K562 (cell line): ENCODE data around the gene TACSTD2. TPM values are rescaled to one million over a fixed set of nuclear protein-coding genes. Genes with fewer than 3 reads are reported as not detected.

Experiments
- ATAC-seq: fragments of 200-7000 bp; cut with Tn5 transposase; 3 replicates; pipeline ENCODE4 v1.9.1; 2020; ENCODE audit warnings: moderate library complexity
- BruUV-seq: library from RNA; stranded (reverse); fragments of 400-500 nt; replicated peaks from 2 replicates; lab custom pipeline; 2021; lab: Mats Ljungman, UMichigan
- CTCF ChIA-PET: fragments of 300-600 bp; formaldehyde crosslinking; extraction: SDS; loops from one replicate; lab custom pipeline; 2021; ENCODE audit warnings: low intra/inter-chr PET ratio; lab: Yijun Ruan, JAX
- POLR2A ChIA-PET: fragments of 300-600, 350-650 bp; sonication (Branson Sonifier 250); formaldehyde crosslinking; extraction: SDS; loops from one replicate; lab custom pipeline; 2021; ENCODE audit warnings: antibody characterized with exemption, inconsistent platforms; lab: Yijun Ruan, JAX
- DNase-seq, 4 experiments: peaks; one replicate each; pipeline versions ENCODE4 v3.0.0 to v3.0.0-alpha.2; 2011 to 2018; ENCODE audit warnings: low spot score in 3 of 4, mixed read lengths in 3 of 4; ENCODE audit errors: extremely low read depth in 1 of 4
- FAIRE-seq: peaks from 2 replicates; lab custom pipeline; 2011; peaks lifted over from hg19 to GRCh38; lab: Jason Lieb, UNC
- H2AFZ ChIP-seq: 2 replicates; pipeline ENCODE4 v1.6.0; 2011; ENCODE audit warnings: low read depth, low read length, control low read depth, inconsistent platforms
- H3K27ac ChIP-seq: fragments of 200-600 bp; 3 replicates; pipeline ENCODE4 v1.8.0; 2011; ENCODE audit warnings: low read depth, mild to moderate bottlenecking, control low read depth, inconsistent platforms, low read length, moderate library complexity, mixed read lengths; ENCODE audit errors: extremely low read depth
- H3K27me3 ChIP-seq, 2 experiments: fragments of 300-600 bp in 1 of 2; 2 replicates in 1 of 2; 3 replicates in 1 of 2; pipeline versions ENCODE4 v1.6.0 to v1.8.0; 2011; ENCODE audit warnings: inconsistent platforms in 2 of 2, low read length in 2 of 2, mild to moderate bottlenecking in 1 of 2, mixed read lengths in 1 of 2, moderate library complexity in 1 of 2; ENCODE audit not compliant: control insufficient read depth in 2 of 2, insufficient read depth in 2 of 2
- H3K36me3 ChIP-seq: fragments of 300-600 bp; 3 replicates; pipeline ENCODE4 v1.8.0; 2011; ENCODE audit warnings: mild to moderate bottlenecking, low read length, inconsistent platforms; ENCODE audit not compliant: control insufficient read depth, insufficient read depth
- H3K4me1 ChIP-seq, 2 experiments: fragments of 200-600 bp in 1 of 2; replicated peaks in 1 of 2; 2 replicates in 1 of 2; 3 replicates in 1 of 2; pipeline versions ENCODE4 v1.5.1 to v1.8.0; 2011; ENCODE audit warnings: inconsistent platforms in 2 of 2, low read length in 2 of 2, mild to moderate bottlenecking in 1 of 2, mixed read lengths in 1 of 2, moderate library complexity in 1 of 2; ENCODE audit not compliant: control insufficient read depth in 2 of 2, insufficient read depth in 2 of 2
- H3K4me2 ChIP-seq: 2 replicates; pipeline ENCODE4 v1.6.1; 2011; ENCODE audit warnings: low read length, control low read depth, inconsistent platforms, mixed read lengths; ENCODE audit not compliant: insufficient read depth
- H3K4me3 ChIP-seq: fragments of 200-600 bp; sonication (generic), shearing (Covaris generic); 2 replicates; pipeline ENCODE4 v1.5.1; 2016; ENCODE audit warnings: control low read depth, inconsistent platforms
- H3K79me2 ChIP-seq: fragments of 200-600 bp; 3 replicates; pipeline ENCODE4 v1.8.0; 2011; ENCODE audit warnings: low read length, inconsistent platforms; ENCODE audit not compliant: control insufficient read depth, insufficient read depth
- H3K9ac ChIP-seq, 2 experiments: 2 replicates each; pipeline versions ENCODE4 v1.6.0 to v1.6.1; 2011; ENCODE audit warnings: low read depth in 2 of 2, low read length in 2 of 2, control low read depth in 1 of 2, inconsistent platforms in 1 of 2, mild to moderate bottlenecking in 1 of 2, mixed read lengths in 1 of 2; ENCODE audit not compliant: insufficient read depth in 1 of 2
- H3K9me1 ChIP-seq: one replicate; pipeline ENCODE4 v1.6.0; 2011; ENCODE audit warnings: inconsistent platforms, mild to moderate bottlenecking, low read length, moderate library complexity; ENCODE audit not compliant: control insufficient read depth, insufficient read depth
- H3K9me3 ChIP-seq: replicated peaks from 2 replicates; pipeline ENCODE4 v1.5.1; 2011; ENCODE audit warnings: low read depth, low read length, inconsistent platforms; ENCODE audit not compliant: control insufficient read depth, insufficient read depth
- H4K20me1 ChIP-seq: replicated peaks from 2 replicates; pipeline ENCODE4 v1.6.1; 2011; ENCODE audit warnings: low read length, inconsistent platforms, mixed read lengths; ENCODE audit not compliant: control insufficient read depth, insufficient read depth
- BDP1 ChIP-seq: IDR thresholded peaks from 3 replicates; pipeline ENCODE4 v1.6.1; 2011; ENCODE audit not compliant: insufficient read length, insufficient read depth
- DLX4 ChIP-seq: fragments of 250-450 bp; sonication (Bioruptor Pico); IDR thresholded peaks from 2 replicates; pipeline ENCODE4 v1.6.1; 2021; ENCODE audit warnings: mild to moderate bottlenecking
- E4F1 ChIP-seq: fragments of 250-450 bp; sonication (Bioruptor Pico); IDR thresholded peaks from 2 replicates; pipeline ENCODE4 v1.5.0; 2021; ENCODE audit warnings: mild to moderate bottlenecking, borderline replicate concordance
- RREB1 ChIP-seq: fragments of 250-450 bp; sonication (Bioruptor Pico); IDR thresholded peaks from 2 replicates; pipeline ENCODE4 v1.4.0; 2020
- THRB ChIP-seq: fragments of 450-650 bp; formaldehyde crosslinking; conservative IDR thresholded peaks from 2 replicates; pipeline ENCODE4 v1.4.0; 2022; ENCODE audit warnings: mild to moderate bottlenecking, missing genetic modification characterization
- UBTF ChIP-seq, 2 experiments: IDR thresholded peaks; 2 replicates each; pipeline ENCODE4 v1.6.1; 2012; ENCODE audit warnings: improper control_type of control experiment in 2 of 2, low read depth in 2 of 2, low read length in 2 of 2, borderline replicate concordance in 1 of 2
- WHSC1 ChIP-seq: IDR thresholded peaks from one replicate; pipeline ENCODE4 v1.6.1; 2012; ENCODE audit warnings: low read length, control low read depth, inconsistent platforms
- ZNF224 ChIP-seq: sonication (generic); formaldehyde crosslinking; IDR thresholded peaks from 2 replicates; pipeline ENCODE4 v1.8.0; 2022; ENCODE audit warnings: mild to moderate bottlenecking, missing genetic modification reagents
- ZNF311 ChIP-seq: fragments of 250-450 bp; sonication (Bioruptor Pico); IDR thresholded peaks from 2 replicates; pipeline ENCODE4 v1.4.0; 2020; ENCODE audit warnings: mild to moderate bottlenecking, moderate library complexity
- ZNF384 ChIP-seq: IDR thresholded peaks from 2 replicates; pipeline ENCODE4 v1.6.1; 2012; ENCODE audit warnings: low read depth, low read length, improper control_type of control experiment
- WGBS: fragments of 100-300 bp; shearing (Covaris generic); methylation state at CpG from one replicate; pipeline ENCODE4 v1.1.6; 2016; ENCODE audit warnings: low coverage, mixed read lengths; ENCODE audit not compliant: insufficient coverage; ENCODE audit errors: missing lambda C conversion rate; 5-methylcytosine and 5-hydroxymethylcytosine counted together
- in situ Hi-C: fragments of 300-500 bp; cut with MboI; formaldehyde crosslinking; loops from 4 replicates; pipeline ENCODE4 v1.15.0; 2018; ENCODE audit warnings: inconsistent platforms, mixed read lengths
- intact Hi-C: fragments of 100-400 bp; cut with micrococcal nuclease; formaldehyde crosslinking; loops from 2 replicates; pipeline ENCODE4 v1.14.2; 2022
- polyA plus RNA-seq, 8 experiments: library from polyadenylated mRNA; depleted of rRNA in 4 of 8; stranded (reverse) in 5 of 8; unstranded in 3 of 8; fragments of >200 nt; fragmentation: Nextera tagmentation in 2 of 8; fragmentation: Illumina TruSeq in 1 of 8; extraction: Ambion mirVana in 2 of 8; extraction: Trizol in 1 of 8; gene quantifications; 2 replicates each; pipeline versions ENCODE4 v1.2.1 to v1.2.3, GENCODE V29; 2011 to 2014; ENCODE audit warnings: inconsistent platforms in 1 of 8, missing spikeins in 1 of 8
- total RNA-seq, 7 experiments: library from RNA; depleted of rRNA in 6 of 7; stranded (reverse); fragments of >200 nt in 6 of 7; fragmentation: Illumina TruSeq in 2 of 7; extraction: Trizol in 2 of 7; gene quantifications; 2 replicates each; pipeline versions ENCODE4 v1.2.1 to v1.2.3, GENCODE V29; 2011 to 2021; ENCODE audit warnings: low replicate concordance in 1 of 7

TACSTD2 gene
- total and polyA plus RNA-seq, 9 of the 15 experiments (the other 6 are each of a cell fraction or from before 2014, with no cell fraction given): 0.04 to 0.31 TPM; not detected in 7

- intact Hi-C loops (no loop called here), in situ Hi-C loops (no loop called here)
- Histone ChIP-seq H3K9me3 (no peaks in the 10 kb centered on the region), H3K4me3 (no peak overlapping the region), H3K79me2 (no peaks in the 10 kb centered on the region), H4K20me1 (no peaks in the 10 kb centered on the region), H3K27ac (no peak overlapping the region), H3K4me2 (no peak overlapping the region), H3K27me3 (no peaks in the 10 kb centered on the region), H3K9me1 (no peaks in the 10 kb centered on the region), H3K4me1 (no peaks in the 10 kb centered on the region), H2AFZ (no peak overlapping the region), H3K36me3 (no peaks in the 10 kb centered on the region), H3K9ac (no peak overlapping the region)
- FAIRE-seq (no peak), ATAC-seq (no peak), DNase-seq (no peak)
- no TSS peak for BruUV-seq
- ChIA-PET POLR2A (no interaction called here), CTCF (no interaction called here)
- 0% methylated on average over 2 of the region's 2 CpGs for WGBS
- TF ChIP-seq RREB1 (CRISPR knock-in tag) (no peak), DLX4 (CRISPR knock-in tag) (no peak), ZNF384 (no peak), THRB (CRISPR knock-in tag) (no peak), ZNF224 (CRISPR knock-in tag) (no peak), E4F1 (no peak), BDP1 (no peak), UBTF (IDR thresholded peaks at IDR 0.05; ENCODE audit: borderline replicate concordance in 1 of 2, low read depth in 2 of 2, low read length in 2 of 2) (no peak), ZNF311 (CRISPR knock-in tag) (no peak), WHSC1 (no peak)
Observed at GRCh38 chr1:58608945-58609344, 31.9 kb upstream of the TACSTD2 start.
